ENCODE measurements around the gene CCDC70. TPM values are rescaled to one million over a fixed set of nuclear protein-coding genes. Genes with fewer than 3 reads are reported as not detected.

CCDC70 gene
- total and polyA plus RNA-seq, 2 of the 8 experiments (the other 6 are each of a cell fraction or from before 2014, with no cell fraction given): not detected

DNA sequence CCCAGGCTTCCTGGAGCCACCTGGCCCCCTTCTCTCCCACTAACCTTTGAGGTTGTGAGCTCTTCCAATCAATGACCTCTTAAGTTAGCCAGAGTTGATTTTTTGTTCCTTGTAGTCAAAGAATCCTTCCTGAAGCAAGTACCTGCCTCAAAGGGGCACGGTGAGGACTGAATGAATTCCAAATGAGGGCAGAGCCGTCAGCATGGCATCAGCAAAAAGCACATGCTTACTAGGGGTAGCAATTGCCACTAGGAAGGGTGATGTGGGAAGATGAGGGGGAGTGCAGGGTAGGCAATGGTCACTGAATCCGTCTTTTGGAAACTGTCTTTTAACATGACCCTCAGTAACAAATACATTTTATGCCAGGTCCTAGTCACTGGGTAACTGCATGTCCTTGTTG, 42.2 kb upstream of the CCDC70 start:
- Histone ChIP-seq H2BK120ac (replicated peaks; ENCODE audit: low read depth, low read length) (no peak overlapping the region), H3K56ac (replicated peaks; ENCODE audit: insufficient read length, low read depth, low read length) (no peak overlapping the region), H3K9ac (replicated peaks in 1 of 4; ENCODE audit: extremely low read depth in 1 of 4, low read depth in 3 of 4, low read length in 3 of 4) (no peak overlapping the region), H3K79me2 (ENCODE audit: control insufficient read depth in 1 of 2, insufficient read depth in 2 of 2, low read length in 2 of 2) (no peaks in the 10 kb centered on the region), H3K4ac (replicated peaks; ENCODE audit: insufficient read length, low read depth, low read length) (no peak overlapping the region), H4K20me1 (replicated peaks in 1 of 2; ENCODE audit: control insufficient read depth in 1 of 2, insufficient read depth in 2 of 2, low read length in 2 of 2) (no peaks in the 10 kb centered on the region), H2BK12ac (ENCODE audit: low read depth, low read length) (no peak overlapping the region; the same call in 1 of the 2 replicates), H3K23me2 (ENCODE audit: low read depth, low read length) (no peaks in the 10 kb centered on the region), H2AK5ac (ENCODE audit: low read depth, low read length) (peak overlapping the region; percentile 71; the same call in 1 of the 2 replicates), H3K9me3 (ENCODE audit: insufficient read depth in 2 of 2, low read depth in 1 of 2, low read length in 1 of 2) (no peaks in the 10 kb centered on the region), H3K23ac (ENCODE audit: insufficient read length) (no peak overlapping the region), H3K4me3 (ENCODE audit: extremely low read depth in 1 of 4, insufficient read depth in 2 of 4, low read depth in 3 of 4, low read length in 4 of 4) (no peak overlapping the region), H3K18ac (ENCODE audit: extremely low read depth, low read length) (no peak overlapping the region), H2AFZ (ENCODE audit: low read length) (no peak overlapping the region), H3K79me1 (ENCODE audit: low read depth, low read length) (no peaks in the 10 kb centered on the region), H3K14ac (ENCODE audit: insufficient read length) (no peak overlapping the region), H4K8ac (ENCODE audit: extremely low read depth, insufficient read depth, low read length) (no peak overlapping the region), H4K5ac (ENCODE audit: insufficient read length, low read depth, low read length) (no peak overlapping the region), H2BK15ac (ENCODE audit: low read length) (peak overlapping the region; percentile 55; the same call in 1 of the 2 replicates), H3K27ac (ENCODE audit: low read depth, low read length) (no peak overlapping the region), H3K4me1 (replicated peaks in 1 of 4; ENCODE audit: control insufficient read depth in 3 of 4, insufficient read depth in 4 of 4, low read length in 3 of 4) (peaks cover 0 to 16% (median 7%) of the 10 kb centered on the region in 4 experiments; a peak in 5 of 7 replicates), H3K36me3 (ENCODE audit: control insufficient read depth in 2 of 4, insufficient read depth in 4 of 4, low read length in 3 of 4) (no peaks in the 10 kb centered on the region), H4K91ac (replicated peaks; ENCODE audit: insufficient read length, low read length) (no peak overlapping the region), H2BK20ac (ENCODE audit: low read length) (peak overlapping the region; percentile 55; the same call in 1 of the 2 replicates), H3K4me2 (ENCODE audit: insufficient read depth in 1 of 2, low read depth in 2 of 2, low read length in 2 of 2) (no peak overlapping the region), H3K27me3 (replicated peaks in 1 of 4; ENCODE audit: control insufficient read depth in 3 of 4, extremely low read depth in 1 of 4, insufficient read depth in 3 of 4, low read length in 3 of 4) (peaks cover 0 to 3% (median 1%) of the 10 kb centered on the region in 4 experiments; a peak in 2 of 7 replicates), H2BK5ac (ENCODE audit: low read depth, low read length) (no peak overlapping the region)
- POLR2A ChIA-PET (ENCODE audit: partially characterized antibody): no interaction called here
- DNase-seq (ENCODE audit: low read depth in 1 of 2, low spot score in 2 of 2): no peak
- no peak for FAIRE-seq
- CTCF ChIA-PET (ENCODE audit: partially characterized antibody): interaction anchor here (1.1 to 11.2 kb wide), 8 partner anchors 7 to 308 kb away, joined by 4 to 98 read pairs (median 6); partner anchors contain the start of gene NEK5
- 88% methylated on average over 3 of the region's 3 CpGs; no CpG with 5 or more reads in 1 of the 2 experiments for WGBS, 2 experiments (ENCODE audit: extremely low coverage in 1 of 2, insufficient coverage in 1 of 2, insufficient read length in 1 of 2, insufficient replicate concordance in 2 of 2, low coverage in 1 of 2, low lambda C conversion rate in 2 of 2, missing lambda C conversion rate in 1 of 2)
- TF ChIP-seq MAFK (IDR thresholded peaks at IDR 0.05; ENCODE audit: low read depth, low read length) (no peak), POLR2AphosphoS5 (IDR thresholded peaks at IDR 0.05; ENCODE audit: low read depth, low read length) (no peak), ZNF274 (IDR thresholded peaks at IDR 0.05; ENCODE audit: borderline replicate concordance, extremely low read depth, low read length) (no peak), RXRA (IDR thresholded peaks at IDR 0.05; ENCODE audit: insufficient read depth, low read depth, low read length) (no peak), GTF2F1 (IDR thresholded peaks at IDR 0.05; ENCODE audit: borderline replicate concordance, low read depth, low read length) (no peak), RAD21 (IDR thresholded peaks at IDR 0.05 in 1 of 2, conservative IDR thresholded peaks at IDR 0.05 in 1 of 2; ENCODE audit: low read depth in 2 of 2, low read length in 2 of 2) (no peak), BCL11A (IDR thresholded peaks at IDR 0.05; ENCODE audit: low read depth in 2 of 2, low read length in 2 of 2) (no peak), PHF8 (conservative IDR thresholded peaks at IDR 0.05; ENCODE audit: low read depth, low read length) (no peak), CHD2 (IDR thresholded peaks at IDR 0.05; ENCODE audit: low read length) (no peak), SIN3A (conservative IDR thresholded peaks at IDR 0.05 in 1 of 2, IDR thresholded peaks at IDR 0.05 in 1 of 2; ENCODE audit: low read depth in 1 of 2, low read length in 2 of 2) (no peak), BRCA1 (IDR thresholded peaks at IDR 0.05; ENCODE audit: low read depth, low read length) (no peak)

Data from H1 (cell line).